ENCODE results near the gene CDH9.

- no peak for TF ChIP-seq CTCF (IDR thresholded peaks at IDR 0.05)
- TF ChIP-seq EP300 (IDR thresholded peaks at IDR 0.05), result no peak
- TF ChIP-seq POLR2A (IDR thresholded peaks at IDR 0.05), result no peak
Observed at GRCh38 chr5:27041372-27041771, 3.0 kb upstream of the CDH9 start.
